CD8-positive, alpha-beta memory T cell (primary cell): ENCODE measurements around the gene AUTS2. TPM values are rescaled to one million over a fixed set of nuclear protein-coding genes. Genes with fewer than 3 reads are reported as not detected.
"Not testable (repeated sequence)": the region's sequence is repeated elsewhere in the genome, so short reads cannot be mapped to it uniquely, and the experiment has no call there.

Source experiments
- CTCF ChIA-PET: fragments of 350-600 bp; sonication (Branson Sonifier 250); formaldehyde crosslinking; loops from one replicate; lab custom pipeline; 2021; ENCODE audit warnings: antibody characterized with exemption; lab: Charles Lee
- POLR2A ChIA-PET: fragments of 350-600 bp; sonication (Branson Sonifier 250); formaldehyde crosslinking; loops from one replicate; lab custom pipeline; 2021; ENCODE audit warnings: antibody characterized with exemption; lab: Charles Lee
- DNase-seq, 5 donors: peaks; one replicate each; pipeline versions ENCODE4 v3.0.0 to v3.0.0-alpha.2; 2020 to 2022; ENCODE audit warnings: mixed read lengths in 1 of 5
- H3K27ac ChIP-seq: one replicate; pipeline ENCODE4 v1.7.0; 2013; ENCODE audit warnings: low read depth, mild to moderate bottlenecking, low read length, moderate library complexity
- H3K27me3 ChIP-seq: 2 replicates; pipeline ENCODE4 v1.7.0; 2013; ENCODE audit warnings: low read length, mild to moderate bottlenecking; ENCODE audit not compliant: insufficient read depth, poor library complexity, severe bottlenecking
- H3K36me3 ChIP-seq: 2 replicates; pipeline ENCODE4 v1.7.0; 2013; ENCODE audit warnings: mild to moderate bottlenecking, low read length, moderate library complexity; ENCODE audit not compliant: insufficient read depth
- H3K4me1 ChIP-seq: 2 replicates; pipeline ENCODE4 v1.7.0; 2013; ENCODE audit warnings: mild to moderate bottlenecking, low read length, moderate library complexity; ENCODE audit not compliant: insufficient read depth
- H3K4me3 ChIP-seq: 2 replicates; pipeline ENCODE4 v1.7.0; 2013; ENCODE audit warnings: mild to moderate bottlenecking, low read length
- H3K9me3 ChIP-seq: 2 replicates; pipeline ENCODE4 v1.7.0; 2013; ENCODE audit warnings: mild to moderate bottlenecking, low read length
- H3K27ac Mint-ChIP-seq, 8 donors: one replicate each; pipeline ENCODE4 v1.8.0; 2020 to 2021; ENCODE audit warnings: mixed read lengths in 8 of 8, mild to moderate bottlenecking in 6 of 8, inconsistent platforms in 3 of 8, moderate library complexity in 3 of 8
- H3K27me3 Mint-ChIP-seq, 2 donors: one replicate each; pipeline ENCODE4 v1.8.0; 2020 to 2021; ENCODE audit warnings: mixed read lengths in 2 of 2, mild to moderate bottlenecking in 1 of 2, moderate library complexity in 1 of 2
- H3K36me3 Mint-ChIP-seq, 3 donors: one replicate each; pipeline ENCODE4 v1.8.0; 2020 to 2021; ENCODE audit warnings: mixed read lengths in 3 of 3, inconsistent platforms in 1 of 3, mild to moderate bottlenecking in 1 of 3
- H3K4me1 Mint-ChIP-seq, 3 donors: one replicate each; pipeline ENCODE4 v1.8.0; 2020 to 2021; ENCODE audit warnings: mixed read lengths in 3 of 3, inconsistent platforms in 1 of 3, mild to moderate bottlenecking in 1 of 3
- H3K4me3 Mint-ChIP-seq, 7 donors: one replicate each; pipeline ENCODE4 v1.8.0; 2020 to 2021; ENCODE audit warnings: mixed read lengths in 7 of 7, mild to moderate bottlenecking in 6 of 7, moderate library complexity in 4 of 7, inconsistent platforms in 2 of 7
- H3K9me3 Mint-ChIP-seq, 5 donors: one replicate each; pipeline ENCODE4 v1.8.0; 2020 to 2022; ENCODE audit warnings: mixed read lengths in 5 of 5, mild to moderate bottlenecking in 3 of 5, moderate library complexity in 2 of 5, inconsistent platforms in 1 of 5
- polyA plus RNA-seq: library from polyadenylated mRNA; unstranded; fragments of 300-500 nt; fragmentation: Illumina TruSeq; gene quantifications from one replicate; pipeline ENCODE4 v1.2.3, GENCODE V29; 2021
- total RNA-seq, 2 experiments: library from RNA; stranded (reverse); gene quantifications; one replicate each; pipeline ENCODE4 v1.2.3, GENCODE V29; 2021

AUTS2 gene
- total and polyA plus RNA-seq, 3 experiments from 2014 or later = 4.4 to 9.9 (median 5.3) TPM

DNA sequence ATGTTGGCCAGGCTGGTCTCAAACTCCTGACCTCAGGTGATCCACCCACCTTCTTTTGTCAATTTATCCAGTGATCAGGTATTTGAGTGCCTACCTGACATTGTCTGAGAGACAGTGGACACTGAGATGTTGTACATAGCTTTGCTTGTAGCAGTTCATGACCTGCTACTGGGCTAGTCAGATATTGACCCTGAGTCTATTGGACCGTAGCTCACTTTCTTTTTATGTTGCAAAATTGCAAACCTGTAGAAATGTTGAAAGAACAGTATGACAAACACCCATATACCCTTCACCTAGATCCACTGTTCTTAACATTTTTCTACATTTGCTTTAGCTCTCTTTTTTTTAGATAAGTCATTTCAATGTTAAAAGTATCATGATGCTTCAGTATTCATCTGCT lies 1123.2 kb downstream of the AUTS2 start:
- no peak overlapping the region for H3K4me3 Mint-ChIP-seq
- Histone ChIP-seq H3K27ac (no peak overlapping the region), H3K36me3 (no peaks in the 10 kb centered on the region), H3K4me3 (no peak overlapping the region), H3K27me3 (no peaks in the 10 kb centered on the region), H3K9me3 (no peaks in the 10 kb centered on the region), H3K4me1 (no peaks in the 10 kb centered on the region)
- POLR2A ChIA-PET = no interaction called here
- H3K36me3 Mint-ChIP-seq = peaks cover 0 to 7% (median 0%) of the 10 kb centered on the region in 3 donors
- peaks cover 0 to 1% of the 10 kb centered on the region in 2 donors for H3K27me3 Mint-ChIP-seq
- DNase-seq = no peak
- peak overlapping the region in 1 of 8 donors; percentile 16 for H3K27ac Mint-ChIP-seq
- H3K9me3 Mint-ChIP-seq = no peaks in the 10 kb centered on the region
- CTCF ChIA-PET = interaction anchor here (2.4 kb wide), 1 partner anchor 23 kb away, joined by 8 read pairs; no protein-coding TSS in a partner anchor
- H3K4me1 Mint-ChIP-seq = peaks cover 45 to 79% (median 76%) of the 10 kb centered on the region in 3 donors

DNA sequence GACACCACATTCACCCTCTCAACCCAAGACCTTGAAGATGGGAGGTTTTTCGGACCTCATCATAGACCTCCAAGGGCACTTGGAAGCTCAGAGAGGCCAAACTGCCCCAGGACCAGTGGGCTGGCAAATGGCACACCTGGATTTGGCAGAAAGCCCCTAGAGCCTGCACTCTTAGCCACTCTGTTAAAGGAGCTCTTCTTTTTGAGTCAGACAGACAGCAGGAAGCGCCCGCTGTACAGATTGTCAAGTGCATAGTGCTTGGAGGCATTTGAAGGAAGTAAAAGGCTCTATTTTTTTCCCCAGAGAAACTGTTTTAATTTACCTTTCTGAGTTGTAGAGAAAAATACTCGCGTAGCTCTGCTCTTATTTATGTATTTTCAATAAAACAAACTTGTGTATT lies 1125.1 kb downstream of the AUTS2 start:
- H3K9me3 ChIP-seq = no peaks in the 10 kb centered on the region
- H3K36me3 ChIP-seq = no peaks in the 10 kb centered on the region
- ChIA-PET CTCF (interaction anchor here (1.0 to 2.4 kb wide), 3 partner anchors 10 to 25 kb away, joined by 3 to 8 read pairs (median 3); no protein-coding TSS in a partner anchor), POLR2A (no interaction called here)
- H3K27ac ChIP-seq = no peak overlapping the region
- H3K9me3 Mint-ChIP-seq = no peaks in the 10 kb centered on the region
- H3K4me1 Mint-ChIP-seq = peaks cover 39 to 74% (median 72%) of the 10 kb centered on the region in 3 donors
- H3K27me3 Mint-ChIP-seq = peaks cover 0 to 1% of the 10 kb centered on the region in 2 donors
- H3K27me3 ChIP-seq = no peaks in the 10 kb centered on the region
- no peak for DNase-seq
- H3K4me3 Mint-ChIP-seq = no peak overlapping the region
- H3K36me3 Mint-ChIP-seq = peaks cover 0 to 7% (median 0%) of the 10 kb centered on the region in 3 donors
- no peaks in the 10 kb centered on the region for H3K4me1 ChIP-seq
- H3K4me3 ChIP-seq = no peak overlapping the region
- H3K27ac Mint-ChIP-seq = no peak overlapping the region

DNA sequence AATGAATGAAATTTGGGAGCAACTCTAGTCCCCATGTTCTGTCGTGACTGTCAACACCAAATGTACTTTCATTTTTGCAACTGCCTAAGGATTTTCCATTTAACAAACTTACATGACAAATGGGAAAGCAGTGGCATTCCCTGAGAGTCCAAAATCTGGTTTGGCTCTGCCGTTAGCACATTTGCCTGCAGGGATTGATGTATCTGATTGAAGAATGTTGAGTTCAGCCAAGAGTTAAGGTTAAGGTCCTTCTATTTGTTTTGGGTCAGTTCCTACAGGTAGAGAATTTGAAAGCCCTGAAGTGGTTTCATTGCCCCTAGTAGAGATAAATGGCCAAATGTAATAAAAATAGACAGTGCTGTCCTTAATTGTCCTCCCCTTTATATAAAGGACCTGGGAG lies 1127.2 kb downstream of the AUTS2 start:
- Mint-ChIP-seq H3K36me3 (peaks cover 1 to 11% (median 10%) of the 10 kb centered on the region in 3 donors), H3K27ac (peak overlapping the region in 1 of 8 donors; percentile 85), H3K4me1 (peaks cover 35 to 68% (median 64%) of the 10 kb centered on the region in 3 donors), H3K9me3 (peaks cover 0 to 2% (median 0%) of the 10 kb centered on the region in 5 donors), H3K4me3 (no peak overlapping the region), H3K27me3 (peaks cover 0 to 1% of the 10 kb centered on the region in 2 donors)
- Histone ChIP-seq H3K9me3 (no peaks in the 10 kb centered on the region), H3K4me1 (no peaks in the 10 kb centered on the region), H3K4me3 (no peak overlapping the region), H3K36me3 (no peaks in the 10 kb centered on the region), H3K27me3 (no peaks in the 10 kb centered on the region), H3K27ac (no peak overlapping the region)
- no peak for DNase-seq
- ChIA-PET POLR2A (no interaction called here), CTCF (no interaction called here)

DNA sequence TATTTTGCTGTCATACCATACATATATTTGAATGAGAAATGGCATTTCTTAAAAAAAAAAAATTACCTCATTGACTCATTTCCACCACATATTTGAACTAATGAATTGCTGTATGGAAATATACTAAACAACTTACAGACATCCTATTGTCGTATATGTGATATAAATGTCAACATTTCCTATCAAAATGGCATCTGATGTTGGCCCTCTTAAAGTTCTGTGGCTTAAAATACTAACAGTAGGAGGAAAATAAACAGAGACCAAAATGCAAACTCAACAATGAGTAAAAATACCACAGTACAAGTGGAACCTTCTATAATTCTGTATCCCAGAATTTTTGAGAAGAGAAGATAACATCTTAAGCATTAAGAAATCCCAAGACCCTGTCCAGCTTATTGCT lies 1128.0 kb downstream of the AUTS2 start:
- Histone ChIP-seq H3K4me1 (no peaks in the 10 kb centered on the region), H3K9me3 (no peaks in the 10 kb centered on the region), H3K27ac (no peak overlapping the region), H3K36me3 (no peaks in the 10 kb centered on the region), H3K4me3 (no peak overlapping the region), H3K27me3 (no peaks in the 10 kb centered on the region)
- Mint-ChIP-seq H3K27me3 (peaks cover 0 to 1% of the 10 kb centered on the region in 2 donors), H3K9me3 (peaks cover 0 to 2% (median 0%) of the 10 kb centered on the region in 5 donors), H3K4me3 (no peak overlapping the region), H3K27ac (no peak overlapping the region), H3K4me1 (peaks cover 31 to 67% (median 62%) of the 10 kb centered on the region in 3 donors), H3K36me3 (peaks cover 1 to 12% (median 9%) of the 10 kb centered on the region in 3 donors)
- POLR2A ChIA-PET = no interaction called here
- DNase-seq = no peak
- CTCF ChIA-PET = no interaction called here

DNA sequence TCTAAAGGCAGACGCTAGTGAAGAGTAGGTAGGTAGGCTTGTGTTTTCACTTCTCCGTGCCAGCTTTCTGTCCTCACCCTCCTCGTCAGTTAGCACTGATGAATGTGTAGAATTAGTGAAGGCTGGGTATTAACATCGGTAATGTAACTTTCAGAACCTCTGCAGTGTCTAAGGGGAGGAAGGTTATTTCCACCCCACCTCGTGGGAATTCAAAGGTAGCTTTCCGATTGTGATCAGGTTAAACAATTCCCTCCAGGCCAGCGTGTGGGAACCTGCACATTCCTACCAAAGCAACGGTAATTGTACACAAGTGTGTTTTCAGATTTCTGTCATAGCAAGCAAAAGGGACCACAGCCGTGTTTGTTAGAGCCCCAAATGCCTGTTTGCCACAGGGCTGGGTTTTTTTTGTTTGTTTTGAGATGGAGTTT lies 1128.7 kb downstream of the AUTS2 start:
- ChIA-PET POLR2A (no interaction called here), CTCF (no interaction called here)
- H3K36me3 Mint-ChIP-seq = peaks cover 1 to 15% (median 9%) of the 10 kb centered on the region in 3 donors
- Histone ChIP-seq H3K36me3 (no peaks in the 10 kb centered on the region), H3K27me3 (no peaks in the 10 kb centered on the region), H3K4me1 (no peaks in the 10 kb centered on the region), H3K27ac (no peak overlapping the region), H3K9me3 (no peaks in the 10 kb centered on the region), H3K4me3 (no peak overlapping the region)
- no peak for DNase-seq
- peak overlapping the region in 1 of 8 donors; percentile 63 for H3K27ac Mint-ChIP-seq
- peaks cover 0 to 1% of the 10 kb centered on the region in 2 donors for H3K27me3 Mint-ChIP-seq
- H3K4me1 Mint-ChIP-seq = peaks cover 31 to 69% (median 61%) of the 10 kb centered on the region in 3 donors
- peak overlapping the region in 1 of 7 donors; percentile 32 for H3K4me3 Mint-ChIP-seq
- H3K9me3 Mint-ChIP-seq = peaks cover 0 to 2% (median 0%) of the 10 kb centered on the region in 5 donors

DNA sequence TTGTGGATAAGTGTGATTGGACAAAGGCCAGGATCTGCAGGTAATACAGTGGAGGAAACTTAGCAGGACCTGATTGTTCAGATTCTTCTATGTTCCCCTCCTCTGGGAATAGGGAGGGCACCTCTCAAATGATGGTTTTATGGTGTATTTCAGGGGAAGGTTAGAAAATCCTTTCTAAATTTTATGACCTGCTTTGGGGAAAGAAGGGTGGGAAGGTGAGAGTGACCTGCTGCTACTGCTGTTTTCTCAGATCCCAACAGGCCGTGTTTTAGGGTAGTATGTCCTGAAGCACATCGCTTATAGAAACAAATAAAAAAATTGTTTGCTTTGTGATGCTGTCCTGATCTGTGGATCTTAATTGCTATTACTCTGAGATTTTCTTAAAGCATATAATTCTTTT lies 1129.6 kb downstream of the AUTS2 start:
- POLR2A ChIA-PET = no interaction called here
- Mint-ChIP-seq H3K27me3 (peaks cover 0 to 2% of the 10 kb centered on the region in 2 donors), H3K4me3 (no peak overlapping the region), H3K27ac (peak overlapping the region in 1 of 8 donors; percentile 69), H3K36me3 (peaks cover 1 to 16% (median 9%) of the 10 kb centered on the region in 3 donors), H3K4me1 (peaks cover 34 to 69% (median 67%) of the 10 kb centered on the region in 3 donors), H3K9me3 (peaks cover 0 to 2% (median 0%) of the 10 kb centered on the region in 5 donors)
- no peaks in the 10 kb centered on the region for H3K9me3 ChIP-seq
- no peak overlapping the region for H3K27ac ChIP-seq
- H3K4me3 ChIP-seq = no peak overlapping the region
- H3K27me3 ChIP-seq = no peaks in the 10 kb centered on the region
- no peak for DNase-seq
- no peaks in the 10 kb centered on the region for H3K36me3 ChIP-seq
- H3K4me1 ChIP-seq = no peaks in the 10 kb centered on the region
- CTCF ChIA-PET = no interaction called here

DNA sequence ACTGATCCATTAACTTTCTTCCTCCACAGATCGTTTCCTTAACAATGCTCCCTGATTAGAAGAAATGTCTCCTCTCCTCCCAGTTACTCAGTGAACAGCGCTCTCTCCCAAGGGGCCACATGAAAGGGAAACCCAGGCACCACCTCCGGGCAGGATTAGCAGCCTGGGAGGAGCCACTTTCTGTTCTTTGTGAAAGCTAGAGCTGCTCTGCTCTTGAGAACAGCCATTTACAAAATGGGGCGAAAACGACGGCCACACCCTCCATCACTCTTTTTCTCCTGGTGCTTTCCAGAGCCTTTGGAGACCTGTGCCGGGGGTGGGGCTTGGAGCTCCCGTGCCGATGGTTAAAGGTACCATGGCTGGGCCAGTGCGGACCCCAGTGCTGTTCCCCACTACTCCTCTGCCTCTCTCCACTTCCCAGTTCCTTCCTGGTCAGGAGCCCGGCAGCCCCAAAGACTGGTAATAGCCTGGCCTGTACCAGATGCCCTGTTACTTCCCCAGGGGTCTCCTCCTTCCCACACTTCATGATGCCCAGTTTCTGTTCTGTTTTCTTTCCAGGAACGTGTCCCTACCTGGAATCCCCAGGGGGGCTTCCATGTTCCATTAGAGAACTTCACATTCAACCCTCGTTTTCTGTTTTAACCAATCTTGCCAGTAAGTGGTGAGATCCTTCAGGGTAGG lies 1130.7 kb downstream of the AUTS2 start:
- peaks cover 0 to 2% (median 0%) of the 10 kb centered on the region in 5 donors for H3K9me3 Mint-ChIP-seq
- H3K27ac Mint-ChIP-seq = peak overlapping the region in 3 of 8 donors; percentile 1 to 52 (median 42)
- no peak for DNase-seq
- Histone ChIP-seq H3K9me3 (no peaks in the 10 kb centered on the region), H3K4me1 (no peaks in the 10 kb centered on the region), H3K4me3 (no peak overlapping the region), H3K27ac (no peak overlapping the region), H3K27me3 (no peaks in the 10 kb centered on the region), H3K36me3 (no peaks in the 10 kb centered on the region)
- peaks cover 0 to 3% of the 10 kb centered on the region in 2 donors for H3K27me3 Mint-ChIP-seq
- ChIA-PET CTCF (no interaction called here), POLR2A (no interaction called here)
- peaks cover 1 to 16% (median 10%) of the 10 kb centered on the region in 3 donors for H3K36me3 Mint-ChIP-seq
- H3K4me1 Mint-ChIP-seq = peaks cover 33 to 71% (median 64%) of the 10 kb centered on the region in 3 donors
- no peak overlapping the region for H3K4me3 Mint-ChIP-seq

DNA sequence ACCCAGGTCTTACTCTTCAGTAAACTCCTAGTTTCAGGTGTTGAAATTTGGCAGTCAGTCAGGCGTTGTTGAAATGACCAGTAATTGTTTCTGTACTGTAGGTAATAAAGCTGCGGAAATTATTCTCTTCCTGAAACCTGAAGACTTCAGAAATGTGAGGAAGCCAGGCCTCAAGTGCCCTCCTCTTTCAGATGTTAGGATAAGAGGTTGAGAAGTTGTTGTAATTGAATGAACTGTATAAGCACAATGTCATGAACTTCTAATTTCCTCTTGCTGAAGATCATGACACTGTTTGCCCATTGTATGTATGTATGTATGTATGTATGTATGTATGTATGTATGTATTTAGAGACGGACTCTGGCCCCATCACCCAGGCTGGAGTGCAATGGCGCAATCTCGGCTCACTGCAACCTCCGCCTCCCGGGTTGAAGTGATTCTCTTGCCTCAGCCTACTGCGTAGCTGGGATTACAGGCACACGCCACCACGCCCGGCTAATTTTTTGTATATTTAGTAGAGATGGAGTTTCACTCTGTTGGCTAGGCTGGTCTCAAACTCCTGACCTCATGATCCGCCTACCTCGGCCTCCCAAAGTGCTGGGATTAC lies 1131.4 kb downstream of the AUTS2 start:
- CTCF ChIA-PET, H3K36me3 ChIP-seq, H3K27me3 ChIP-seq, H3K9me3 ChIP-seq, DNase-seq, H3K9me3 Mint-ChIP-seq, H3K4me3 Mint-ChIP-seq, H3K27ac ChIP-seq, POLR2A ChIA-PET, H3K4me1 ChIP-seq, H3K4me3 ChIP-seq, H3K27me3 Mint-ChIP-seq: not testable (repeated sequence)
- peaks cover 1 to 16% (median 10%) of the 10 kb centered on the region in 3 donors for H3K36me3 Mint-ChIP-seq
- H3K4me1 Mint-ChIP-seq = peaks cover 36 to 74% (median 65%) of the 10 kb centered on the region in 3 donors
- peak overlapping the region in 2 of 8 donors; percentile 1 to 42 for H3K27ac Mint-ChIP-seq
